ENCODE data around the gene CYP26C1. TPM values are rescaled to one million over a fixed set of nuclear protein-coding genes. Genes with fewer than 3 reads are reported as not detected.

Gene CYP26C1
- total RNA-seq, 1 experiment from 2014 or later: 0.07 TPM

GRCh38 chr10:93075369-93076221 is 15.0 kb downstream of the CYP26C1 start:
- no peaks in the 10 kb centered on the region for H3K9me3 ChIP-seq (ENCODE audit: control insufficient read depth in 1 of 2, insufficient read depth in 1 of 2, low read depth in 1 of 2, low read length in 2 of 2)
- no peak for TF ChIP-seq CBX3 (IDR thresholded peaks at IDR 0.05; ENCODE audit: low read depth)
- TF ChIP-seq EZH2phosphoT487 (IDR thresholded peaks at IDR 0.05; ENCODE audit: borderline replicate concordance): no peak
- no peak for TF ChIP-seq POLR2AphosphoS5 (IDR thresholded peaks at IDR 0.05; ENCODE audit: low read depth, low read length)
- no peak for TF ChIP-seq REST (IDR thresholded peaks at IDR 0.05; ENCODE audit: low read depth)
- TF ChIP-seq EGR1 (IDR thresholded peaks at IDR 0.05; ENCODE audit: low read depth): no peak
- no peak for TF ChIP-seq ZFX (IDR thresholded peaks at IDR 0.05)
- no peak for TF ChIP-seq SP1 (IDR thresholded peaks at IDR 0.05; ENCODE audit: low read depth)
- TF ChIP-seq RAD21 (IDR thresholded peaks at IDR 0.05; ENCODE audit: low read depth): no peak
- no peak for TF ChIP-seq ZNF274 (IDR thresholded peaks at IDR 0.05; ENCODE audit: low read depth, low read length)
- TF ChIP-seq FOSL1 (IDR thresholded peaks at IDR 0.05; ENCODE audit: low read depth): no peak
- TF ChIP-seq POLR2A (IDR thresholded peaks at IDR 0.05; ENCODE audit: borderline replicate concordance, extremely low read depth, insufficient read depth, insufficient read length): no peak
- no peak for TF ChIP-seq CEBPB (IDR thresholded peaks at IDR 0.05; ENCODE audit: low read depth)
- no peak for TF ChIP-seq MAX (IDR thresholded peaks at IDR 0.05)
- TF ChIP-seq ATF3 (IDR thresholded peaks at IDR 0.05): no peak
- no peak overlapping the region for H3K27ac ChIP-seq (ENCODE audit: low read depth, low read length)
- ChIA-PET CTCF (interaction anchor here (0.6 kb wide), 1 partner anchor 406 kb away, joined by 3 read pairs; no protein-coding TSS in a partner anchor), POLR2A (no interaction called here), RAD21 (ENCODE audit: low non-redundant PET in 1 of 2, low total read pairs in 2 of 2, uncharacterized antibody in 2 of 2, unreplicated experiment in 2 of 2) (no interaction called here)
- ATAC-seq (no peak), DNase-seq (ENCODE audit: low read depth, low spot score) (no peak)
- H3K4me3 ChIP-seq (replicated peaks in 1 of 2; ENCODE audit: low read depth in 1 of 2, low read length in 2 of 2): no peak overlapping the region
- no peak overlapping the region for H3K9ac ChIP-seq (ENCODE audit: low read length)
- no peaks in the 10 kb centered on the region for H3K36me3 ChIP-seq (ENCODE audit: control insufficient read depth in 1 of 2, insufficient read depth in 2 of 2, low read length in 2 of 2)
- H3K4me1 ChIP-seq (ENCODE audit: control insufficient read depth in 1 of 2, insufficient read depth in 2 of 2, low read length in 2 of 2): peaks cover 8 to 23% of the 10 kb centered on the region in 2 experiments; a peak in 2 of 4 replicates
- no peak overlapping the region for H3K4me2 ChIP-seq (ENCODE audit: low read length)
- BruUV-seq (replicated peaks): no TSS peak
- H3K27me3 ChIP-seq (ENCODE audit: insufficient read depth, low read length): no peaks in the 10 kb centered on the region
- intact Hi-C loops (cut with micrococcal nuclease): loop anchor here (10.0 kb wide), 1 partner anchor 191 kb away; no protein-coding TSS in a partner anchor
- no peaks in the 10 kb centered on the region for H4K20me1 ChIP-seq (ENCODE audit: insufficient read depth)
- no peak overlapping the region for H2AFZ ChIP-seq (ENCODE audit: low read depth, low read length, poor library complexity, severe bottlenecking)
- no peaks in the 10 kb centered on the region for H3K79me2 ChIP-seq (ENCODE audit: insufficient read depth, low read length)
- H3K9me2 ChIP-seq (ENCODE audit: insufficient read depth): no peaks in the 10 kb centered on the region

Measured in HCT116 (cell line).